ENCODE measurements around the gene OR2L13. TPM values are rescaled to one million over a fixed set of nuclear protein-coding genes. Genes with fewer than 3 reads are reported as not detected.

The OR2L13 gene
- total RNA-seq, 1 experiment from 2014 or later: not detected

GRCh38 chr1:248065071-248065470, 29.9 kb upstream of the OR2L13 start:
- TF ChIP-seq ZNF274 (IDR thresholded peaks at IDR 0.05; ENCODE audit: low read depth, low read length): no peak
- no peak for TF ChIP-seq CTCF (IDR thresholded peaks at IDR 0.05 in 2 of 3, conservative IDR thresholded peaks at IDR 0.05 in 1 of 3; ENCODE audit: borderline replicate concordance in 1 of 3, insufficient read depth in 1 of 3, low read depth in 2 of 3, low read length in 2 of 3)
- no peak for TF ChIP-seq FOSL1 (IDR thresholded peaks at IDR 0.05; ENCODE audit: low read depth)
- TF ChIP-seq POLR2A (IDR thresholded peaks at IDR 0.05; ENCODE audit: borderline replicate concordance, extremely low read depth, insufficient read depth, insufficient read length): no peak
- no peak for TF ChIP-seq ZFX (IDR thresholded peaks at IDR 0.05)
- TF ChIP-seq ELF1 (IDR thresholded peaks at IDR 0.05; ENCODE audit: borderline replicate concordance, low read depth): no peak
- no peak for TF ChIP-seq POLR2AphosphoS5 (IDR thresholded peaks at IDR 0.05; ENCODE audit: low read depth, low read length)
- TF ChIP-seq CBX3 (IDR thresholded peaks at IDR 0.05; ENCODE audit: low read depth): no peak
- TF ChIP-seq EZH2phosphoT487 (IDR thresholded peaks at IDR 0.05; ENCODE audit: borderline replicate concordance): no peak
- TF ChIP-seq MAX (IDR thresholded peaks at IDR 0.05): no peak
- TF ChIP-seq EGR1 (IDR thresholded peaks at IDR 0.05; ENCODE audit: low read depth): no peak
- TF ChIP-seq YY1 (IDR thresholded peaks at IDR 0.05; ENCODE audit: extremely low read depth, insufficient replicate concordance, low read depth, low read length): no peak
- no peak for TF ChIP-seq SIN3A (IDR thresholded peaks at IDR 0.05; ENCODE audit: low read depth)
- TF ChIP-seq SP1 (IDR thresholded peaks at IDR 0.05; ENCODE audit: low read depth): no peak
- TF ChIP-seq RAD21 (IDR thresholded peaks at IDR 0.05; ENCODE audit: low read depth): no peak
- no TSS peak for BruUV-seq (replicated peaks)
- H2AFZ ChIP-seq (ENCODE audit: low read depth, low read length, poor library complexity, severe bottlenecking): no peak overlapping the region
- no peaks in the 10 kb centered on the region for H3K27me3 ChIP-seq (ENCODE audit: insufficient read depth, low read length)
- no peak for ATAC-seq
- H3K4me1 ChIP-seq (ENCODE audit: control insufficient read depth in 1 of 2, insufficient read depth in 2 of 2, low read length in 2 of 2): no peaks in the 10 kb centered on the region
- peaks cover 5 to 7% of the 10 kb centered on the region in 2 experiments; a peak in 3 of 4 replicates for H3K9me3 ChIP-seq (ENCODE audit: control insufficient read depth in 1 of 2, insufficient read depth in 1 of 2, low read depth in 1 of 2, low read length in 2 of 2)
- DNase-seq (ENCODE audit: low read depth, low spot score): no peak
- no peaks in the 10 kb centered on the region for H4K20me1 ChIP-seq (ENCODE audit: insufficient read depth)
- no peak overlapping the region for H3K4me2 ChIP-seq (ENCODE audit: low read length)
- H3K9ac ChIP-seq (ENCODE audit: low read length): no peak overlapping the region
- intact Hi-C loops (cut with micrococcal nuclease): no loop called here
- H3K79me2 ChIP-seq (ENCODE audit: insufficient read depth, low read length): no peaks in the 10 kb centered on the region
- ChIA-PET POLR2A (no interaction called here), CTCF (no interaction called here), RAD21 (ENCODE audit: low non-redundant PET in 1 of 2, low total read pairs in 2 of 2, uncharacterized antibody in 2 of 2, unreplicated experiment in 2 of 2) (no interaction called here)
- no peak overlapping the region for H3K4me3 ChIP-seq (replicated peaks in 1 of 2; ENCODE audit: low read depth in 1 of 2, low read length in 2 of 2)
- no peak overlapping the region for H3K27ac ChIP-seq (ENCODE audit: low read depth, low read length)
- H3K36me3 ChIP-seq (ENCODE audit: control insufficient read depth in 1 of 2, insufficient read depth in 2 of 2, low read length in 2 of 2): no peaks in the 10 kb centered on the region
- H3K9me2 ChIP-seq (ENCODE audit: insufficient read depth): no peaks in the 10 kb centered on the region
